Smooth muscle cell (in vitro differentiated cells): ENCODE data around the gene HSP90B1. TPM values are rescaled to one million over a fixed set of nuclear protein-coding genes. Genes with fewer than 3 reads are reported as not detected.
A peak's percentile ranks its signal among the peaks of the same experiment; 100 is the strongest.

Experiments used
- DNase-seq: peaks from one replicate; lab custom pipeline; 2025; ENCODE audit not compliant: unreplicated experiment; lab: John Stamatoyannopoulos, UW
- H2AFZ ChIP-seq: fragments of 200-600 bp; sonication (generic); 2 replicates; pipeline ENCODE4 v1.6.0; 2016; ENCODE audit warnings: antibody characterized with exemption, low read depth, mild to moderate bottlenecking
- H3F3A ChIP-seq: fragments of 200-600 bp; sonication (generic); 2 replicates; pipeline ENCODE4 v1.6.0; 2017; ENCODE audit warnings: antibody characterized with exemption, low read depth
- H3K27ac ChIP-seq: fragments of 200-600 bp; sonication (generic); 2 replicates; pipeline ENCODE4 v1.5.1; 2016; ENCODE audit warnings: low read depth, mild to moderate bottlenecking
- H3K27me3 ChIP-seq: fragments of 200-600 bp; sonication (generic); 2 replicates; pipeline ENCODE4 v1.6.1; 2016; ENCODE audit warnings: low read depth, mild to moderate bottlenecking
- H3K36me3 ChIP-seq: fragments of 200-600 bp; sonication (generic); 2 replicates; pipeline ENCODE4 v1.5.1; 2016; ENCODE audit warnings: low read depth
- H3K4me1 ChIP-seq: fragments of 200-600 bp; sonication (generic); 2 replicates; pipeline ENCODE4 v1.5.1; 2016; ENCODE audit warnings: low read depth
- H3K4me2 ChIP-seq: fragments of 200-600 bp; sonication (generic); 2 replicates; pipeline ENCODE4 v1.6.0; 2016; ENCODE audit warnings: mild to moderate bottlenecking
- H3K4me3 ChIP-seq: fragments of 200-600 bp; sonication (generic); 2 replicates; pipeline ENCODE4 v1.5.1; 2016; ENCODE audit warnings: mild to moderate bottlenecking
- H3K79me2 ChIP-seq: fragments of 200-600 bp; sonication (generic); 2 replicates; pipeline ENCODE4 v1.6.0; 2016; ENCODE audit warnings: low read depth, mild to moderate bottlenecking
- H3K9ac ChIP-seq: fragments of 200-600 bp; sonication (generic); 2 replicates; pipeline ENCODE4 v1.6.0; 2016; ENCODE audit warnings: low read depth
- H3K9me3 ChIP-seq: fragments of 200-600 bp; sonication (generic); replicated peaks from 2 replicates; pipeline ENCODE4 v1.5.1; 2016; ENCODE audit warnings: low read depth
- H4K20me1 ChIP-seq: fragments of 200-600 bp; sonication (generic); 2 replicates; pipeline ENCODE4 v1.6.0; 2016; ENCODE audit warnings: low read depth
- CTCF ChIP-seq: fragments of 200-600 bp; sonication (generic); IDR thresholded peaks from 2 replicates; pipeline ENCODE4 v1.5.1; 2017; ENCODE audit warnings: borderline replicate concordance, mild to moderate bottlenecking, antibody characterized with exemption; ENCODE audit not compliant: insufficient read depth, poor library complexity, severe bottlenecking
- WGBS: methylation state at CpG from one replicate; pipeline ENCODE4 v1.1.7; 2016; ENCODE audit warnings: low lambda C conversion rate; 5-methylcytosine and 5-hydroxymethylcytosine counted together
- polyA plus RNA-seq: library from polyadenylated mRNA; unstranded; fragments of >200 nt; fragmentation: Nextera tagmentation; extraction: Ambion mirVana; gene quantifications from 2 replicates; pipeline ENCODE4 v1.2.1, GENCODE V29; 2016
- total RNA-seq: library from RNA; depleted of rRNA; stranded (reverse); fragments of >200 nt; gene quantifications from 2 replicates; pipeline ENCODE4 v1.2.3, GENCODE V29; 2014

HSP90B1 gene
- total and polyA plus RNA-seq, 2 experiments from 2014 or later = 908 to 1,047 TPM

DNA sequence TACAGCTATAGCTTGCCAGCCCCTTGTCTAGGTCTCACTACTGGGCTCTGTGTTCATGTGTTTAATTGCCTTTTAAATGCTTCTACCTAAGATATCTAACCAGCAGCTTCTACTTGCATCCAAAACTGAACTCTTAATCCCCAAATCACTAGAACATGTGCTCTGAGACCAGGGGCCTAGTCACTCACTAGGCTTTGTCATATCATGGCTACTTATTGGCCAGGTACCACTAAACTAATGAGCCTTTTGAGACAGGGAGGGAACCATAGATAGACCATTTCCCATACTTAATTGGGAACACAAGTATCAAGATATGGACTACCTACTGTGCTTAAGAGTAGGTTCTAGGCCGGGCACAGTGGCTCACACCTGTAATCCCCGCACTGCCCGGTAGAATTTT, 6.5 kb downstream of the HSP90B1 start:
- H3K4me1 ChIP-seq = peaks cover 21% of the 10 kb centered on the region
- no peak overlapping the region for H3K4me3 ChIP-seq
- no peak overlapping the region for H3K4me2 ChIP-seq
- peaks cover 32% of the 10 kb centered on the region for H3F3A ChIP-seq
- H3K9ac ChIP-seq = no peak overlapping the region
- DNase-seq = no peak
- peaks cover 84% of the 10 kb centered on the region for H3K79me2 ChIP-seq
- no peaks in the 10 kb centered on the region for H3K27me3 ChIP-seq
- 97% methylated on average over 3 of the region's 3 CpGs for WGBS
- no peak for TF ChIP-seq CTCF
- no peak overlapping the region for H2AFZ ChIP-seq
- peak overlapping the region; percentile 2 for H3K27ac ChIP-seq
- peaks cover 74% of the 10 kb centered on the region for H3K36me3 ChIP-seq
- H3K9me3 ChIP-seq = no peaks in the 10 kb centered on the region
- H4K20me1 ChIP-seq = peaks cover 97% of the 10 kb centered on the region

DNA sequence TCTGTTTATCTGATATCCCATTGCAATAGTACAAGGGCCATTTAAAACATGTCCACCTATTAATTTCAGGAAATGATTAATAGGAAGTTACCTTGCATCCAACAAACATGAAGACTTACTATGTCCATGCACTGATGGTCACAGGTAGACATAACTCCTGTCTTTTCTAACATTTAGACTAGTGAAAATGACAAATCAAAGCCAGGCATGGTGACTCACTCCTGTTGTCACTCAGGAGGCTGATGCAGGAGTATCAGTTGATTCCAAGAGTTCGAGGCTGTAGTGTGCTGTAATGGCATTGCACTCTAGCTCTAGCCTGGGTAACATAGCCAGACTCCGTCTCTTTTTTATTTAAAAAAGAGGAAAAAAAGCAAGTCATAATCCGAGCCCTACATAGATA, 14.8 kb downstream of the HSP90B1 start:
- H2AFZ ChIP-seq = no peak overlapping the region
- no peak for TF ChIP-seq CTCF
- no peak overlapping the region for H3K4me2 ChIP-seq
- H3F3A ChIP-seq = peaks cover 57% of the 10 kb centered on the region
- peaks cover 69% of the 10 kb centered on the region for H4K20me1 ChIP-seq
- H3K9ac ChIP-seq = no peak overlapping the region
- no peaks in the 10 kb centered on the region for H3K9me3 ChIP-seq
- no peak overlapping the region for H3K4me3 ChIP-seq
- H3K79me2 ChIP-seq = peaks cover 18% of the 10 kb centered on the region
- H3K4me1 ChIP-seq = no peaks in the 10 kb centered on the region
- H3K27me3 ChIP-seq = no peaks in the 10 kb centered on the region
- H3K36me3 ChIP-seq = peaks cover 69% of the 10 kb centered on the region
- WGBS = 63% methylated on average over 3 of the region's 3 CpGs
- H3K27ac ChIP-seq = peak overlapping the region; percentile 23
- DNase-seq = no peak

DNA sequence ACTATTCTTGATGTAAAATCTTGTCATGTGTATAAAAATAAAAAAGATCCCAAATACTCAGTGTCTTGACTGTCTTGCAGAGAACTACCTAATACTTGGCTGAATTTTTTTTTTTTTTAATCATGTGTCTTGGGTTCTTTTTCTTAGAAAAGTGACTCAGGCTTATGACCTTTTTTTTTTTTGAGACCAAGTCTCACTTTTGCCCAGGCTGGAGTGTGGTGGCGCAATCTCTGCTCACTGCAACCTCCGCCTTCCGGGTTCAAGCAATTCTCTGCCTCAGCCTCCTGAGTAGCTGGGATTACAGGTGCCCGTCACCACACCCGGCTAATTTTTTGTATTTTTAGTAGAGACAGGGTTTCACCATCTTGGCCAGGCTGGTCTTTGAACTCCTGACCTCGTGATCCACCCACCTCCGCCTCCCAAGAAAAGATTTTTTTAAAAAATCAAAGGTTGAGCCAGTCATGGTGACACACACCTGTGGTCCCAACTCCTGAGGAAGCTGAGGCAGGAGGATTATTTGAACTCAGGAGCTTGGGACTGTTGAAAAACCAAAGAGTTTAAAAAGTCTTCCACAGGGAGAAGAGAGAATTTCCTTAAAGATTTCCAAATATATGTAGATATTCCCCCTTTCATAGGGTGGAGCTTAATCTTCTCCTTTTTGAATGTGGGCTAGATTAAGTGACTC, 17.8 kb downstream of the HSP90B1 start:
- no peak for TF ChIP-seq CTCF
- H3K36me3 ChIP-seq = peaks cover 50% of the 10 kb centered on the region
- no peak overlapping the region for H2AFZ ChIP-seq
- no peak overlapping the region for H3K4me2 ChIP-seq
- H3K4me1 ChIP-seq = no peaks in the 10 kb centered on the region
- no peak for DNase-seq
- peaks cover 56% of the 10 kb centered on the region for H4K20me1 ChIP-seq
- peaks cover 70% of the 10 kb centered on the region for H3F3A ChIP-seq
- no peak overlapping the region for H3K9ac ChIP-seq
- H3K27ac ChIP-seq = peak overlapping the region; percentile 35
- no peak overlapping the region for H3K4me3 ChIP-seq
- H3K27me3 ChIP-seq = no peaks in the 10 kb centered on the region
- H3K79me2 ChIP-seq = peaks cover 15% of the 10 kb centered on the region
- no peaks in the 10 kb centered on the region for H3K9me3 ChIP-seq
- WGBS = 96% methylated on average over 7 of the region's 7 CpGs
